K562 (cell line): ENCODE measurements around the gene MED13L. TPM values are rescaled to one million over a fixed set of nuclear protein-coding genes. Genes with fewer than 3 reads are reported as not detected.
A peak's percentile ranks its signal among the peaks of the same experiment; 100 is the strongest.

Experiments used
- ATAC-seq: fragments of 200-7000 bp; cut with Tn5 transposase; 3 replicates; pipeline ENCODE4 v1.9.1; 2020; ENCODE audit warnings: moderate library complexity
- BruUV-seq: library from RNA; stranded (reverse); fragments of 400-500 nt; replicated peaks from 2 replicates; lab custom pipeline; 2021; lab: Mats Ljungman, UMichigan
- CTCF ChIA-PET: fragments of 300-600 bp; formaldehyde crosslinking; extraction: SDS; loops from one replicate; lab custom pipeline; 2021; ENCODE audit warnings: low intra/inter-chr PET ratio; lab: Yijun Ruan, JAX
- POLR2A ChIA-PET: fragments of 300-600, 350-650 bp; sonication (Branson Sonifier 250); formaldehyde crosslinking; extraction: SDS; loops from one replicate; lab custom pipeline; 2021; ENCODE audit warnings: antibody characterized with exemption, inconsistent platforms; lab: Yijun Ruan, JAX
- DNase-seq, 4 experiments: peaks; one replicate each; pipeline versions ENCODE4 v3.0.0 to v3.0.0-alpha.2; 2011 to 2018; ENCODE audit warnings: low spot score in 3 of 4, mixed read lengths in 3 of 4; ENCODE audit errors: extremely low read depth in 1 of 4
- FAIRE-seq: peaks from 2 replicates; lab custom pipeline; 2011; peaks lifted over from hg19 to GRCh38; lab: Jason Lieb, UNC
- H2AFZ ChIP-seq: 2 replicates; pipeline ENCODE4 v1.6.0; 2011; ENCODE audit warnings: low read depth, low read length, control low read depth, inconsistent platforms
- H3K27ac ChIP-seq: fragments of 200-600 bp; 3 replicates; pipeline ENCODE4 v1.8.0; 2011; ENCODE audit warnings: low read depth, mild to moderate bottlenecking, control low read depth, inconsistent platforms, low read length, moderate library complexity, mixed read lengths; ENCODE audit errors: extremely low read depth
- H3K27me3 ChIP-seq, 2 experiments: fragments of 300-600 bp in 1 of 2; 2 replicates in 1 of 2; 3 replicates in 1 of 2; pipeline versions ENCODE4 v1.6.0 to v1.8.0; 2011; ENCODE audit warnings: inconsistent platforms in 2 of 2, low read length in 2 of 2, mild to moderate bottlenecking in 1 of 2, mixed read lengths in 1 of 2, moderate library complexity in 1 of 2; ENCODE audit not compliant: control insufficient read depth in 2 of 2, insufficient read depth in 2 of 2
- H3K36me3 ChIP-seq: fragments of 300-600 bp; 3 replicates; pipeline ENCODE4 v1.8.0; 2011; ENCODE audit warnings: mild to moderate bottlenecking, low read length, inconsistent platforms; ENCODE audit not compliant: control insufficient read depth, insufficient read depth
- H3K4me1 ChIP-seq, 2 experiments: fragments of 200-600 bp in 1 of 2; replicated peaks in 1 of 2; 2 replicates in 1 of 2; 3 replicates in 1 of 2; pipeline versions ENCODE4 v1.5.1 to v1.8.0; 2011; ENCODE audit warnings: inconsistent platforms in 2 of 2, low read length in 2 of 2, mild to moderate bottlenecking in 1 of 2, mixed read lengths in 1 of 2, moderate library complexity in 1 of 2; ENCODE audit not compliant: control insufficient read depth in 2 of 2, insufficient read depth in 2 of 2
- H3K4me2 ChIP-seq: 2 replicates; pipeline ENCODE4 v1.6.1; 2011; ENCODE audit warnings: low read length, control low read depth, inconsistent platforms, mixed read lengths; ENCODE audit not compliant: insufficient read depth
- H3K4me3 ChIP-seq: fragments of 200-600 bp; sonication (generic), shearing (Covaris generic); 2 replicates; pipeline ENCODE4 v1.5.1; 2016; ENCODE audit warnings: control low read depth, inconsistent platforms
- H3K79me2 ChIP-seq: fragments of 200-600 bp; 3 replicates; pipeline ENCODE4 v1.8.0; 2011; ENCODE audit warnings: low read length, inconsistent platforms; ENCODE audit not compliant: control insufficient read depth, insufficient read depth
- H3K9ac ChIP-seq, 2 experiments: 2 replicates each; pipeline versions ENCODE4 v1.6.0 to v1.6.1; 2011; ENCODE audit warnings: low read depth in 2 of 2, low read length in 2 of 2, control low read depth in 1 of 2, inconsistent platforms in 1 of 2, mild to moderate bottlenecking in 1 of 2, mixed read lengths in 1 of 2; ENCODE audit not compliant: insufficient read depth in 1 of 2
- H3K9me1 ChIP-seq: one replicate; pipeline ENCODE4 v1.6.0; 2011; ENCODE audit warnings: inconsistent platforms, mild to moderate bottlenecking, low read length, moderate library complexity; ENCODE audit not compliant: control insufficient read depth, insufficient read depth
- H3K9me3 ChIP-seq: replicated peaks from 2 replicates; pipeline ENCODE4 v1.5.1; 2011; ENCODE audit warnings: low read depth, low read length, inconsistent platforms; ENCODE audit not compliant: control insufficient read depth, insufficient read depth
- H4K20me1 ChIP-seq: replicated peaks from 2 replicates; pipeline ENCODE4 v1.6.1; 2011; ENCODE audit warnings: low read length, inconsistent platforms, mixed read lengths; ENCODE audit not compliant: control insufficient read depth, insufficient read depth
- CHD2 ChIP-seq: IDR thresholded peaks from 2 replicates; pipeline ENCODE4 v1.6.1; 2011; ENCODE audit warnings: low read depth, low read length
- DMBX1 ChIP-seq: fragments of 250-450 bp; sonication (Bioruptor Pico); IDR thresholded peaks from 2 replicates; pipeline ENCODE4 v1.8.0; 2022; ENCODE audit warnings: inconsistent platforms, mild to moderate bottlenecking, moderate library complexity, borderline replicate concordance
- ELK3 ChIP-seq: fragments of 450-650 bp; formaldehyde crosslinking; IDR thresholded peaks from 2 replicates; pipeline ENCODE4 v1.4.0; 2020; ENCODE audit warnings: mild to moderate bottlenecking
- GTF2F1 ChIP-seq: IDR thresholded peaks from 2 replicates; pipeline ENCODE4 v1.6.1; 2011; ENCODE audit warnings: low read depth, low read length, improper control_type of control experiment
- MAFF ChIP-seq: IDR thresholded peaks from 2 replicates; pipeline ENCODE4 v1.6.1; 2012; ENCODE audit warnings: low read length, improper control_type of control experiment
- MAFG ChIP-seq: fragments of 450-650 bp; conservative IDR thresholded peaks from 2 replicates; pipeline ENCODE4 v1.6.1; 2016; ENCODE audit warnings: missing genetic modification characterization, missing compliant biosample characterization
- NONO ChIP-seq, 2 experiments: fragments of 200-400 bp in 1 of 2; fragments of 450-650 bp in 1 of 2; formaldehyde crosslinking in 1 of 2; IDR thresholded peaks; 2 replicates each; pipeline ENCODE4 v1.6.1; 2017; ENCODE audit warnings: low read depth in 2 of 2, mild to moderate bottlenecking in 2 of 2, moderate library complexity in 2 of 2, low read length in 1 of 2
- RBM22 ChIP-seq: fragments of 200-400 bp; formaldehyde crosslinking; IDR thresholded peaks from 2 replicates; pipeline ENCODE4 v1.6.1; 2018; ENCODE audit warnings: low read length, low read depth; ENCODE audit not compliant: poor library complexity, severe bottlenecking
- ZBTB7A ChIP-seq: IDR thresholded peaks from 2 replicates; pipeline ENCODE4 v1.6.1; 2011; ENCODE audit warnings: low read depth, mild to moderate bottlenecking, low read length, moderate library complexity, borderline replicate concordance; ENCODE audit not compliant: control insufficient read depth
- ZNF146 ChIP-seq: IDR thresholded peaks from one replicate; pipeline ENCODE4 v1.6.1; 2018; ENCODE audit warnings: missing compliant biosample characterization; ENCODE audit not compliant: unreplicated experiment
- ZNF316 ChIP-seq: fragments of 450-650 bp; IDR thresholded peaks from 2 replicates; pipeline ENCODE4 v1.6.1; 2016
- ZNF324 ChIP-seq: fragments of 250-450 bp; sonication (Bioruptor Pico); IDR thresholded peaks from 2 replicates; pipeline ENCODE4 v1.4.0; 2020; ENCODE audit warnings: mild to moderate bottlenecking
- ZNF512 ChIP-seq: IDR thresholded peaks from 2 replicates; pipeline ENCODE4 v1.6.1; 2016; ENCODE audit warnings: missing genetic modification characterization, missing compliant biosample characterization
- WGBS: fragments of 100-300 bp; shearing (Covaris generic); methylation state at CpG from one replicate; pipeline ENCODE4 v1.1.6; 2016; ENCODE audit warnings: low coverage, mixed read lengths; ENCODE audit not compliant: insufficient coverage; ENCODE audit errors: missing lambda C conversion rate; 5-methylcytosine and 5-hydroxymethylcytosine counted together
- in situ Hi-C: fragments of 300-500 bp; cut with MboI; formaldehyde crosslinking; loops from 4 replicates; pipeline ENCODE4 v1.15.0; 2018; ENCODE audit warnings: inconsistent platforms, mixed read lengths
- intact Hi-C: fragments of 100-400 bp; cut with micrococcal nuclease; formaldehyde crosslinking; loops from 2 replicates; pipeline ENCODE4 v1.14.2; 2022
- polyA plus RNA-seq, 8 experiments: library from polyadenylated mRNA; depleted of rRNA in 4 of 8; stranded (reverse) in 5 of 8; unstranded in 3 of 8; fragments of >200 nt; fragmentation: Nextera tagmentation in 2 of 8; fragmentation: Illumina TruSeq in 1 of 8; extraction: Ambion mirVana in 2 of 8; extraction: Trizol in 1 of 8; gene quantifications; 2 replicates each; pipeline versions ENCODE4 v1.2.1 to v1.2.3, GENCODE V29; 2011 to 2014; ENCODE audit warnings: inconsistent platforms in 1 of 8, missing spikeins in 1 of 8
- total RNA-seq, 7 experiments: library from RNA; depleted of rRNA in 6 of 7; stranded (reverse); fragments of >200 nt in 6 of 7; fragmentation: Illumina TruSeq in 2 of 7; extraction: Trizol in 2 of 7; gene quantifications; 2 replicates each; pipeline versions ENCODE4 v1.2.1 to v1.2.3, GENCODE V29; 2011 to 2021; ENCODE audit warnings: low replicate concordance in 1 of 7

MED13L gene
- total and polyA plus RNA-seq, 9 of the 15 experiments (the other 6 are each of a cell fraction or from before 2014, with no cell fraction given): 13.4 to 90.3 (median 36.9) TPM

- CTCF ChIA-PET: no interaction called here
- H3K9ac ChIP-seq: no peak overlapping the region
- TF ChIP-seq ZNF324 (CRISPR knock-in tag) (no peak), RBM22 (peak; percentile 33)
- H3K4me3 ChIP-seq: no peak overlapping the region
- DNase-seq (no peak), FAIRE-seq (no peak), ATAC-seq (no peak)
- H4K20me1 ChIP-seq: no peaks in the 10 kb centered on the region; the same call in 1 of the 2 replicates
- no peak overlapping the region for H2AFZ ChIP-seq
- H3K4me1 ChIP-seq: no peaks in the 10 kb centered on the region
- H3K27me3 ChIP-seq: no peaks in the 10 kb centered on the region
- no peak overlapping the region for H3K27ac ChIP-seq
- peaks cover 67% of the 10 kb centered on the region for H3K79me2 ChIP-seq
- H3K4me2 ChIP-seq: no peak overlapping the region
- intact Hi-C loops (no loop called here), in situ Hi-C loops (no loop called here)
- BruUV-seq: no TSS peak
- POLR2A ChIA-PET: no interaction called here
- H3K36me3 ChIP-seq: peaks cover 10% of the 10 kb centered on the region; the same call in 2 of the 3 replicates
- WGBS: 83% methylated on average over 2 of the region's 2 CpGs
- no peaks in the 10 kb centered on the region for H3K9me1 ChIP-seq
- H3K9me3 ChIP-seq: no peaks in the 10 kb centered on the region
Measured at GRCh38 chr12:116101991-116102390, 175.5 kb downstream of the MED13L start.

- H3K27me3 ChIP-seq: no peaks in the 10 kb centered on the region
- intact Hi-C loops: no loop called here
- no peaks in the 10 kb centered on the region; the same call in 1 of the 2 replicates for H4K20me1 ChIP-seq
- H3K27ac ChIP-seq: no peak overlapping the region
- ChIA-PET POLR2A (interaction anchor here (1.5 to 2.5 kb wide), 3 partner anchors 9 to 13 kb away, joined by 3 to 9 read pairs (median 7); no protein-coding TSS in a partner anchor), CTCF (no interaction called here)
- H3K9ac ChIP-seq: no peak overlapping the region
- no peak for DNase-seq
- no peak overlapping the region for H3K4me3 ChIP-seq
- 66% methylated on average over 6 of the region's 6 CpGs for WGBS
- H3K79me2 ChIP-seq: peaks cover 68% of the 10 kb centered on the region
- H3K4me2 ChIP-seq: no peak overlapping the region
- no TSS peak for BruUV-seq
- H3K9me1 ChIP-seq: no peaks in the 10 kb centered on the region
- H3K36me3 ChIP-seq: peaks cover 11% of the 10 kb centered on the region
- H3K4me1 ChIP-seq: peaks cover 0 to 2% of the 10 kb centered on the region in 2 experiments; a peak in 1 of 5 replicates
- no peak for FAIRE-seq
- H3K9me3 ChIP-seq: no peaks in the 10 kb centered on the region
- H2AFZ ChIP-seq: no peak overlapping the region
- in situ Hi-C loops: no loop called here
- peak; percentile 42; the same call in 2 of the 3 replicates for ATAC-seq
- TF ChIP-seq NONO (IDR thresholded peaks at IDR 0.05; ENCODE audit: low read depth in 2 of 2, low read length in 1 of 2) (no peak), ELK3 (no peak), ZNF146 (CRISPR knock-in tag) (no peak), ZNF512 (tag) (no peak), ZNF316 (peak; percentile 93), DMBX1 (CRISPR knock-in tag) (no peak), CHD2 (no peak), ZBTB7A (no peak), GTF2F1 (no peak), MAFG (tag) (peak; percentile 87), MAFF (peak; percentile 78)
Measured at GRCh38 chr12:116099652-116100432, 177.7 kb downstream of the MED13L start.
